Measurements from ENCODE around the gene ARHGAP28.

DNA sequence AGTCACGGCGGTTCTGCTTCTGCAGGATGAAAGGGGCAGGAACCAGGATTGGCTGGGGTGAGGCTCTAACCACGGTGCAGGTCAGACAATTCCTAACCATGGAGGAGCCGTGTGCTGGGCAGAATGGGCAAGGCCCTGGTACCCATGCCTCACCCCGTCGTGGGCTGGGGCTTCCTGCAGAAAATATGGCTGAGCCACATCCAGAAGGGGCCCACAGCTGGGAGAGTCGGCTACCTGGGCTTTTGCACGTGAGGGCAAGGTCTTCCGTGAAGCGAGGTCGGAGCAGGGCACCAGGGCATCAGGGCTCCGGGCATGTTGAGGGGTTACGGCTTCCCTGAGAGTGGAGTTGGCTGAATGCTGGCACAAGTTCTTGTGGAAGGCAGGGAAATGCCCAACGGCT is 147.8 kb downstream of the ARHGAP28 start:
- TF ChIP-seq CTCF (IDR thresholded peaks at IDR 0.05) (no peak), POLR2A (IDR thresholded peaks at IDR 0.05) (no peak)

All from right lobe of liver (tissue), 4 donors.